Measurements from ENCODE around the gene DDX39A.

DDX39A gene

DNA sequence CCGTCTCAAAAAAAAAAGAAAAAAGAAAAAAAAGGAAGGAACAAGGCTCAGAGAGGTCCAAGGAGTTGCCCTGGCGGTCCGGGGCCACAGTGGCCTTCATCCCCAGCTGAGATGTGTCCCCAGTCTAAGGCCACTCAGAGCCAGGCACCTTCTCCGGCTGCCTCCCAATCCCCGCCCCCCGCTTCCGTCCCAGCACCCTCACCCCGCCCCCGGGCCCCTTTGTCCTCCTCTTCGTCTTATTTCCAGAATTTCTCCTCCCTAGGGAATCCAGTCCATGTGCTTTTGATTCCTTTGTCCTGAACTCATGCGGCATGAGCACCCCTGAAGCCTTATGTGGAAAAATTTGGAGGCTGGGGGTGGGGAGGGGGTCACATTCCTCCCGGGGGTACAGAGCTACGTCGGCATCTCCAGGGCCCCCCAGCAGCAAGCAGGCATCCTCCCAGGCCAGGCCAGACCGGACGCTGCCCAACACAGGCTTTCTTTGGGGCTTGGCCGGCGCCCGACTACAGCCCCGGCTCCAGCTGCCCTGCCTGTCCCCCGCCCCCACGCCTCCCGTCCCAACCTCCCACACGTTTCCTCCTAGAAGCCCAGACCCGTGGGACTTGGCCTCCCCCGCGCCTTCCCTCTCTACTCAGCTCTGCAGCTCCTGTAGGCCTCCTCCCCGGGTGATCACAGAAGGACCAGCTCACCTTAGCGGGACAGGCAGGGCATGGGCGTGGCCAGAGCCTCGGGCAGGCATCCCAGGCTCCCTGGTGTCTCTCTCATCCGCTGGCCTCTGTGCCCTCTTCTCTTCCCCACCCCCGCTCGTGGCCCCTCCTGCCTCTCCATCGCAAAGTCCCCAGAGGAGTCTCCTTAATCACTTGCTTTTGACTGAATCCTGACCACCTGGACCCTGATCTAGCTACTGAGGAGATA is 55.7 kb downstream of the DDX39A start:
- no peak for DNase-seq (ENCODE audit: low spot score)

- no peak for DNase-seq (ENCODE audit: low spot score)
Observed at GRCh38 chr19:14361824-14362223, 57.3 kb downstream of the DDX39A start.
